Nucleus accumbens (tissue), 56 donors: ENCODE results near the gene CEP63.

Experiments
- DNase-seq, 56 donors: peaks; one replicate each; lab custom pipeline; 2025; lab: John Stamatoyannopoulos, UW

Gene CEP63

DNA sequence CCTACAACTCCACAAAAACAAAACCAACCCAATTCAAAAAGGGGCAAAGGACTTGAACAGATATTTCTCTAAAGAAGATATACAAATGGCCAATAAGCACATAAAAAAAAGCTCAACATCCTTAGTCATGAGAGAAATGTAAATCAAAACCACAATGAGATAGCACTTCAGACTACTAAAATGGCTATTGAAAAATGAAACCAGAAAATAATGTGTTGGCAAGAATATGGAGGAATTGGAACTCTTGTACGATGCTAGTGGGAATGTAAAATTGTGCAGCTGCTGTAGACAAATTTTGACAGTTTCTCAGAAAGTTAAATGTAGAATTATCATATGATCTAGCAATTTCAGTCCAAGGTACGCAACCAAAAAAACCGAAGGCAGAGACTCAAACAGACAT lies 136.0 kb downstream of the CEP63 start:
- no peak for DNase-seq

DNA sequence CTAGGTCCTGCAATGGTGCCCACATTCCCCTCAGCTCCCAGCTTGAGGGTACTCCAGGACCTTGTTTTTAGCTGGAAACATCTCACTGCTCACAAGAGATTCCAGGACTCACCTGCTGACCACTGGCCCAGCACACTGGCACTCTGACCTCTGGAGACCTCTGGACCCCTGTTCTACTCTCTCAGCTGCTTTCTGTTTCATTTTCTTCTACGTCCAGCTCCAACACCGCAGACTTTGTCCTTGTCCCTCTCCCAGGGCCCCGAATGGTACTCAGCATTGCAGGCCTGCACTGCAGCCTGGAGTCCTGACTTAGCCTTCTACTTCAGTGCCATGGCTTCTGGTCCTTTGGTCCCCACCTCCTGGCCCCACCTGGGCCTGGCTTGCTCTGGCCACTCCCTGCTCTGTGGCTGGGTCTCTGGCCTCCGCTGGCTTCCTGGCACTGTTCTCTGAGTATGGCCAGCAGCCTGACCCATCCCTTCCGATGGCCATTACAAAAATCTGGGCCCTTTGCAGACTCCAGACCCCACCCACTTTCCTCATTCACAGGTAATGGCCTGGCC lies 137.0 kb downstream of the CEP63 start:
- DNase-seq: no peak

DNA sequence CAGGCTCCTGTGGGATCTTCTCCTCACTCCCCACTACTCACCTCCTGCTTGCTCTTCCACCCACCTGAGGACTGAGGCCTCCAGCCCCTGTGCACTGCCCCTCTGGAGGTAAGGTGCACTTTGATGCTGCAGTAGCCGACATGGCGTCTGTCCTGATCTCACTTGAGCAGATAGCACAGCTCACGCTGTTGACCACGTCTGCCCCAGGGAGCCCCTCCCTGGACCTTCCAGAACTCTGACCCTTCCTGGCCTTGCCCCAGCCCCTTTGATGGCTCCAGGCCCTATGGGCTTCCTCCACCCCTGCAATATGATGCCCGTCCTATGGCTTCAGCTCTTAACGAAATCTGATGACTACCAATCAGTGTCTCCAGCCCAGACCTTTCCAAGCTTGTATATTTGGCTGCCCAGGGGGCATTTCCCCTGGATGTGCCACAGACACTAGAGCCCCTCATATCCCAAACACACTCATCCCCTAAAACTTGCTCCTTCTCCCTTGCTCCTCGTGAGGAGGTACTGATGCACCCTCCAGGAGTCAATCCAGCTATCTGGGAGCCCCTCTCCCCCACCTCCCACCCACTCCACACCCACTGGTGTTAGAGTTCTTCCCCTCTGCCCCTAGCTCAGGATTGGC lies 137.9 kb downstream of the CEP63 start:
- no peak for DNase-seq
